HUES6 (cell line): ENCODE measurements around the gene ZDHHC11B.
"Not testable (repeated sequence)": the region's sequence is repeated elsewhere in the genome, so short reads cannot be mapped to it uniquely, and the experiment has no call there.

Source experiments
- H3K27ac ChIP-seq: 2 replicates; pipeline ENCODE4 v1.7.0; 2013; ENCODE audit warnings: low read depth, mild to moderate bottlenecking, low read length, inconsistent platforms
- H3K27me3 ChIP-seq: 2 replicates; pipeline ENCODE4 v1.6.1; 2013; ENCODE audit warnings: low read length; ENCODE audit not compliant: control insufficient read depth, insufficient read depth
- H3K36me3 ChIP-seq: 2 replicates; pipeline ENCODE4 v1.6.1; 2013; ENCODE audit warnings: low read length; ENCODE audit not compliant: control insufficient read depth, insufficient read depth
- H3K4me1 ChIP-seq: 2 replicates; pipeline ENCODE4 v1.6.1; 2013; ENCODE audit warnings: low read length; ENCODE audit not compliant: control insufficient read depth, insufficient read depth
- H3K4me3 ChIP-seq: 2 replicates; pipeline ENCODE4 v1.5.1; 2013; ENCODE audit warnings: low read depth, low read length
- H3K9ac ChIP-seq: one replicate; pipeline ENCODE4 v1.6.1; 2013; ENCODE audit warnings: mild to moderate bottlenecking, low read length
- H3K9me3 ChIP-seq: 2 replicates; pipeline ENCODE4 v1.6.1; 2013; ENCODE audit warnings: low read depth, low read length; ENCODE audit not compliant: control insufficient read depth, insufficient read depth

ZDHHC11B gene

GRCh38 chr5:749101-749670, 35.3 kb downstream of the ZDHHC11B start:
- no peak overlapping the region for H3K27ac ChIP-seq

GRCh38 chr5:748011-748980, 36.2 kb downstream of the ZDHHC11B start:
- H3K36me3 ChIP-seq, H3K27ac ChIP-seq, H3K4me3 ChIP-seq, H3K4me1 ChIP-seq, H3K9ac ChIP-seq, H3K9me3 ChIP-seq, H3K27me3 ChIP-seq: not testable (repeated sequence)

More at GRCh38 chr5:749101-749670, 35.3 kb downstream of the ZDHHC11B start:
- Histone ChIP-seq H3K27me3 (no peaks in the 10 kb centered on the region), H3K4me3 (no peak overlapping the region), H3K4me1 (no peaks in the 10 kb centered on the region), H3K36me3 (no peaks in the 10 kb centered on the region), H3K9ac (no peak overlapping the region), H3K9me3 (no peaks in the 10 kb centered on the region)

DNA sequence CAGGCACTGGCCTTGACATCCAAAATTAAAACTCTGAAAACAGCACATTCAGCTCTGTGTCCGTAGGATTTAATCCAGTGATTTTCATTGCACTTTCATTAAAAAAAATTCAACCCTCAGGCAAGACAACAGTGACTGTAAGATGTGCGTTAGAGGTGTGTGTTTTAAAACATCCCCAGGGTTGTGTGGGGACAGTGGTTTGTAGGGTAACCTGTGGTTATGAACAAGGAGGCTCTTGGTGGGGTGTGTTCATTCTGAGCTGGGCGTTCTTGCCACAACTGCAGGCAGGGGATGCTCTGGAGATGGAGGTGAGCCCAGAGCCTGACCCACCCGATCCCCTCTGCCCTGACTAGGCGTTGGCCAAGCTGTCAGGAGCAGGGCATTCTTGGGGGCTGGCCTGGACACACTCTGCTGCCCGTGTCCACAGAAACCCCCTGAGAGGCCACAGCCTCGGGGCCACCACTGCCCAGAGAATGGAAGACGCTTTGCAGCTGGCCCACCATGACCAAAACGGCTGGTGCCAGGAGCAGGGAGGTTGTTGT, 37.2 kb downstream of the ZDHHC11B start:
- not testable (repeated sequence) for H3K4me3 ChIP-seq, H3K36me3 ChIP-seq, H3K4me1 ChIP-seq, H3K27me3 ChIP-seq, H3K9ac ChIP-seq, H3K9me3 ChIP-seq, H3K27ac ChIP-seq

- no peak overlapping the region for H3K4me3 ChIP-seq
- no peaks in the 10 kb centered on the region for H3K36me3 ChIP-seq
These were observed 38.2 kb downstream of the ZDHHC11B start for GRCh38 chr5:746258-746761.

GRCh38 chr5:745272-746142, 39.0 kb downstream of the ZDHHC11B start:
- H3K27me3 ChIP-seq, H3K4me3 ChIP-seq, H3K4me1 ChIP-seq, H3K36me3 ChIP-seq, H3K9me3 ChIP-seq, H3K9ac ChIP-seq, H3K27ac ChIP-seq: not testable (repeated sequence)

More at GRCh38 chr5:746258-746761, 38.2 kb downstream of the ZDHHC11B start:
- no peak overlapping the region for H3K9ac ChIP-seq
- no peaks in the 10 kb centered on the region for H3K9me3 ChIP-seq
- H3K4me1 ChIP-seq: no peaks in the 10 kb centered on the region
- H3K27ac ChIP-seq: no peak overlapping the region
- no peaks in the 10 kb centered on the region for H3K27me3 ChIP-seq

DNA sequence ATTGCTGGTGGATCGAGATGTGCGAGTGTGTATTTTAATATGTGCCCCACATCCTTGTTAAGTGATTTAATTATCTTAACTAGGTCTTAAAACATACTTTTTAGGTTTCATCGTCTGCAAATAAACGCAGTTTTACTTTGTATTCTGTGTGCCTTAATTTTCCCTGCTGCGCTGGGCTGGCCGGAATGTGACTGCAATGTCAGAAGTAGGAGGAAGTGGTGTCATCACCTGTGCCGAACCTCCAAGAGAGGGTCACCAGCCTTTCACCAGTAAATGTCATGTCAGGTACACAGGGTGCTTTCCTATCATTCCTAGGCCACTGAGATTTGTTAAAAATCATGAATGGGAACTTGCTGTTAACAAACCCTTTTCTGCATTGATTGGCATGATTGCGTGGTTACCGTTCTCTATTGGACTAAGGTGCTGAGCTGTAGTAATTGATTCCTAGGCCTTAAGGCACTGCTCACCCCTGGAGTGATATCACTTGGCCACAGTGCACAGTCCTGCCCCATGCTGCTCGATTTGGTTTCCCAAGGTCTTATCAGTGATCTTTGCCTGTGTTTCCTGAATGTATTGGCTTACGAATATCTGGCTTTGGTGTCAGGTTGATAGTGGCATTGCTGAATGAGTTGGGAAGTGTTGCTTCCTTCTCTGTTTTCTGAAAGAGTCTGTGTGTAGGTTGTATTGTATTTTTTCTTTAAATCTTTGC, 40.7 kb downstream of the ZDHHC11B start:
- H3K4me1 ChIP-seq, H3K4me3 ChIP-seq, H3K9me3 ChIP-seq, H3K36me3 ChIP-seq, H3K27ac ChIP-seq, H3K9ac ChIP-seq, H3K27me3 ChIP-seq: not testable (repeated sequence)

- H3K4me3 ChIP-seq, H3K4me1 ChIP-seq, H3K9me3 ChIP-seq, H3K27me3 ChIP-seq, H3K36me3 ChIP-seq, H3K9ac ChIP-seq, H3K27ac ChIP-seq: not testable (repeated sequence)
These were observed 42.3 kb downstream of the ZDHHC11B start for GRCh38 chr5:742276-742675.

DNA sequence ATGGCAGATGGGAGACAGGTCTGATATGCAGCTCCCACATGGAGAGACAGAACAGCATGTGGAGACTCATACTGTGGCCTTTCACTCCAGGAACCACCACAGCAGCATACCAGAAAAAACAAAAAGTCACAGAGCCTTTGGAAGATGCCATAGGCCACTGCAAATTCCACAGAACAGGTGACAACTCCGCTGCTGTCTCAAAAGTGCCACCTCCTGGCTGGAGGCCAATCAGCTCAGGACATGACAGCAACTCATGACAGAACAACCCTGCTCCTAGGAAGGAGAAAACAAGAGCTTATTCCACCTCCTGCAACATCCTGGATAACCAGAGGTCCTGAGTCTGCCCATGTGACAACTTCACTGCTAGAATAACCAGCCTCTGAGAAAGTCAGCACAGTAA, 50.4 kb downstream of the ZDHHC11B start:
- not testable (repeated sequence) for H3K36me3 ChIP-seq, H3K27ac ChIP-seq, H3K9me3 ChIP-seq, H3K27me3 ChIP-seq, H3K4me1 ChIP-seq, H3K4me3 ChIP-seq, H3K9ac ChIP-seq

DNA sequence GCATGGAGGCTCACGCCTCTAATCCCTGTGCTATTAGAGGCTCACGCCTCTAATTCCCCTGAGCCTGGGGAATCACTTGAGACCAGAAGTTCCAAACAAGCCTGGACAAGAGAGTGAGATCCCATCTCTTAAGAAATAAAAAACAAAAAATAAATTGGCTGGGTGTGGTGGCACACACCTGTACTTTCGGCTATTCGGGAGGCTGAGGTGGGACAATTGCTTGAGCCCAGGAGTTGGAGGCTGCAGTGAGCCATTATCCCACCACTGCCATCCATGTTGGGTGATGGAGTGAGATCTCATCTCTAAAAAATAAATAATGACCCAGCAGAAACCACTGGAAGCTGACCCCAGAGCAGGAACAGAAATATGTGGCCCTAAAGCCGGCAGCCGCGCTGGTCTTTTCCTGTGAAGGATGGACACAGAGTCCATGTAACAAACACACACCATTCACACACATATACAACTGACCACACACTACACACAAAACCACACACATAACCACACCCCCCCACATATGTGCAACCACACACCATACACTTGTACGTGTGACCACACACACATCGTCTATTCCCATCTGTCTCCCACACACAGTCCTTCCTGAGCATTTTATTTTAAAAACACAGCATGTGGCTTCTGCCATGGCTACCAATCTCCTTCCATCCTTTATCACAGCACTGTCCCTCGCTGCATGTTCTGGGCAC, 51.6 kb downstream of the ZDHHC11B start:
- not testable (repeated sequence) for H3K9ac ChIP-seq, H3K4me1 ChIP-seq, H3K27me3 ChIP-seq, H3K4me3 ChIP-seq, H3K27ac ChIP-seq, H3K36me3 ChIP-seq, H3K9me3 ChIP-seq

DNA sequence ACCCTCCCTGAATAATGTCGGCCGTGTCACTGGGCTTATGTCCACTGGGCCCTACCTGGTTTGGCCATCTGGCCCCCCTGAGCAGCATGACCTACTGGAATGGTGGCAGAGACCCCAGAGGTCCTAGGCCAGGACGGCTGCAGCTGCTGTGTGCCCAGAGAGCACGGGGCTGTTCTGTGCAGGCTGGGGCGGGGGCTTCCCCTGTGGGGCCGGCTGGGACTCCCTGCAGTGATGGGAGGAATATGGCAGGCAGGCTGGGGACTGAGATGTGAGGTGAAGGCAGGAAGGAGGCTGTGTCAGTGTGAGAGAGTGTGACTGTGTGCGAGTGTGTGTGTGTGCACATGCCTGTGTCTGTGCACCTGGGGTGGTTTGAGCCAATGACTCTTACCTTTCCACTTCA, 55.3 kb downstream of the ZDHHC11B start:
- not testable (repeated sequence) for H3K27ac ChIP-seq, H3K36me3 ChIP-seq, H3K27me3 ChIP-seq, H3K9me3 ChIP-seq, H3K9ac ChIP-seq, H3K4me3 ChIP-seq, H3K4me1 ChIP-seq
